Muscle of arm (tissue), 12 donors: ENCODE data around the gene CDON. TPM values are rescaled to one million over a fixed set of nuclear protein-coding genes. Genes with fewer than 3 reads are reported as not detected.

Experiments used
- DNase-seq: peaks from one replicate; pipeline ENCODE4 v3.0.0-alpha.2; 2013
- polyA plus RNA-seq, 12 donors: library from polyadenylated mRNA; unstranded; fragments of 120-200 nt; gene quantifications; one replicate each; pipeline ENCODE4 v1.2.1, GENCODE V29; 2013; ENCODE audit not compliant: insufficient read length in 12 of 12

CDON gene
- polyA plus RNA-seq, 12 donors: 12.4 to 74.0 (median 27.3) TPM; not detected in 1

GRCh38 chr11:125957618-125958332, 104.9 kb downstream of the CDON start:
- peak; percentile 57 for DNase-seq

- DNase-seq: peak; percentile 39
Observed at GRCh38 chr11:125956391-125957134, 106.1 kb downstream of the CDON start.

- DNase-seq: no peak
Observed at GRCh38 chr11:125955856-125956255, 106.8 kb downstream of the CDON start.

GRCh38 chr11:125954945-125955640, 107.6 kb downstream of the CDON start:
- no peak for DNase-seq

GRCh38 chr11:125954123-125954944, 108.3 kb downstream of the CDON start:
- no peak for DNase-seq

GRCh38 chr11:125953401-125953935, 109.2 kb downstream of the CDON start:
- no peak for DNase-seq

- DNase-seq: peak; percentile 43
Observed at GRCh38 chr11:125952973-125953372, 109.7 kb downstream of the CDON start.

- no peak for DNase-seq
Observed at GRCh38 chr11:125952559-125952958, 110.1 kb downstream of the CDON start.

- no peak for DNase-seq
Observed at GRCh38 chr11:125951731-125952130, 110.9 kb downstream of the CDON start.

GRCh38 chr11:125950696-125951651, 111.7 kb downstream of the CDON start:
- peak; percentile 81 for DNase-seq

- no peak for DNase-seq
Observed at GRCh38 chr11:125950178-125950490, 112.5 kb downstream of the CDON start.

- no peak for DNase-seq
Observed at GRCh38 chr11:125949271-125950177, 113.1 kb downstream of the CDON start.

- DNase-seq: no peak
Observed at GRCh38 chr11:125948278-125949051, 114.2 kb downstream of the CDON start.

GRCh38 chr11:125947419-125948277, 115.0 kb downstream of the CDON start:
- DNase-seq: no peak

GRCh38 chr11:125946712-125947418, 115.8 kb downstream of the CDON start:
- DNase-seq: no peak

- no peak for DNase-seq
Observed at GRCh38 chr11:125945797-125946520, 116.7 kb downstream of the CDON start, which contains the start of gene VSIG10L2. VSIG10L2 (plus strand) TSS chr11:125946044; CDS start chr11:125946056, 12 bp downstream.
